ENCODE results near the gene PPT1. TPM values are rescaled to one million over a fixed set of nuclear protein-coding genes. Genes with fewer than 3 reads are reported as not detected.

PPT1 gene
- total and polyA plus RNA-seq, 2 of the 13 experiments (the other 11 are each of a cell fraction or from before 2014, with no cell fraction given): 129 TPM

DNA sequence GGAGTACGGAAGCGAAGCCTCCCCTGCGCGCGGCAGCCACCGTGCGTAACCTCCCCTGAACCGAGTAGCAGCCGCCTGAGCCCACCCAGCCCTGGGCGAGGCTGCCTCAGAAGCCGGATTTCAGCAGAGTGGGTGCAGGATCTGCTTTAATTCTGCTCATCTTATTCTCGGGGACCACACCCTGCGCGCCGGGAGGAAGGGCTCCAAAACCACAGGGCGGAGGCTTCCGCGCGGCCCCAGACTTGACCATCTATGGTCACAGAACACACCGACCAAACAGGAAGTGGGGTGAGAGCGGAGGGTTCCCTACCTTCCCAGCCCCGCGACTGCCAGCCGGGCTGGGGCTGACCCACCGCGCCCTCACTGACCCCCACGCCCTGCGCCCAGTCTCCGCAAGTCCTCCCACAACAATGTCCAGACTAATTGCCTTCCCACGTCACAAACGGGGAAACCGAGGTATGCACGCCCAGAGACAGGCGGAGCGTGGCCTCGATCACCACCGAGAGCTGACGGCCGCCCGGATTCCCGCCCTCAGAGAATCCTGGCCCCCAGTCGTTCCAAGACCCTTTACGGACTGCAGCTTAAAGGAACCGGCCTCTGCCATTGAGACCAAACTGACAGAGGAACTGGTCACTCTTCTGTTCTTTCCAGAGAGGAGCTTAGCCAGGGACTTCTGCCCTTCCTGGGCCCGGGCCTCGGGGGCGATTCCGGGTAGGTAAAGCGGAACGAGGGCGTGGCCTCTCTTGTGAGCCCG lies 57.1 kb downstream of the PPT1 start (continued):
- TF ChIP-seq, protein P1, sequence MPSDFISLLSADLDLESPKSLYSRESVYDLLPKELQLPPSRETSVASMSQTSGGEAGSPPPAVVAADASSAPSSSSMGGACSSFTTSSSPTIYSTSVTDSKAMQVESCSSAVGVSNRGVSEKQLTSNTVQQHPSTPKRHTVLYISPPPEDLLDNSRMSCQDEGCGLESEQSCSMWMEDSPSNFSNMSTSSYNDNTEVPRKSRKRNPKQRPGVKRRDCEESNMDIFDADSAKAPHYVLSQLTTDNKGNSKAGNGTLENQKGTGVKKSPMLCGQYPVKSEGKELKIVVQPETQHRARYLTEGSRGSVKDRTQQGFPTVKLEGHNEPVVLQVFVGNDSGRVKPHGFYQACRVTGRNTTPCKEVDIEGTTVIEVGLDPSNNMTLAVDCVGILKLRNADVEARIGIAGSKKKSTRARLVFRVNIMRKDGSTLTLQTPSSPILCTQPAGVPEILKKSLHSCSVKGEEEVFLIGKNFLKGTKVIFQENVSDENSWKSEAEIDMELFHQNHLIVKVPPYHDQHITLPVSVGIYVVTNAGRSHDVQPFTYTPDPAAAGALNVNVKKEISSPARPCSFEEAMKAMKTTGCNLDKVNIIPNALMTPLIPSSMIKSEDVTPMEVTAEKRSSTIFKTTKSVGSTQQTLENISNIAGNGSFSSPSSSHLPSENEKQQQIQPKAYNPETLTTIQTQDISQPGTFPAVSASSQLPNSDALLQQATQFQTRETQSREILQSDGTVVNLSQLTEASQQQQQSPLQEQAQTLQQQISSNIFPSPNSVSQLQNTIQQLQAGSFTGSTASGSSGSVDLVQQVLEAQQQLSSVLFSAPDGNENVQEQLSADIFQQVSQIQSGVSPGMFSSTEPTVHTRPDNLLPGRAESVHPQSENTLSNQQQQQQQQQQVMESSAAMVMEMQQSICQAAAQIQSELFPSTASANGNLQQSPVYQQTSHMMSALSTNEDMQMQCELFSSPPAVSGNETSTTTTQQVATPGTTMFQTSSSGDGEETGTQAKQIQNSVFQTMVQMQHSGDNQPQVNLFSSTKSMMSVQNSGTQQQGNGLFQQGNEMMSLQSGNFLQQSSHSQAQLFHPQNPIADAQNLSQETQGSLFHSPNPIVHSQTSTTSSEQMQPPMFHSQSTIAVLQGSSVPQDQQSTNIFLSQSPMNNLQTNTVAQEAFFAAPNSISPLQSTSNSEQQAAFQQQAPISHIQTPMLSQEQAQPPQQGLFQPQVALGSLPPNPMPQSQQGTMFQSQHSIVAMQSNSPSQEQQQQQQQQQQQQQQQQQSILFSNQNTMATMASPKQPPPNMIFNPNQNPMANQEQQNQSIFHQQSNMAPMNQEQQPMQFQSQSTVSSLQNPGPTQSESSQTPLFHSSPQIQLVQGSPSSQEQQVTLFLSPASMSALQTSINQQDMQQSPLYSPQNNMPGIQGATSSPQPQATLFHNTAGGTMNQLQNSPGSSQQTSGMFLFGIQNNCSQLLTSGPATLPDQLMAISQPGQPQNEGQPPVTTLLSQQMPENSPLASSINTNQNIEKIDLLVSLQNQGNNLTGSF (CRISPR knock-in tag; IDR thresholded peaks at IDR 0.05): 0 out of 2 replicates have a peak, but pooled peaks have one; percentile 72
- TF ChIP-seq, protein P2, sequence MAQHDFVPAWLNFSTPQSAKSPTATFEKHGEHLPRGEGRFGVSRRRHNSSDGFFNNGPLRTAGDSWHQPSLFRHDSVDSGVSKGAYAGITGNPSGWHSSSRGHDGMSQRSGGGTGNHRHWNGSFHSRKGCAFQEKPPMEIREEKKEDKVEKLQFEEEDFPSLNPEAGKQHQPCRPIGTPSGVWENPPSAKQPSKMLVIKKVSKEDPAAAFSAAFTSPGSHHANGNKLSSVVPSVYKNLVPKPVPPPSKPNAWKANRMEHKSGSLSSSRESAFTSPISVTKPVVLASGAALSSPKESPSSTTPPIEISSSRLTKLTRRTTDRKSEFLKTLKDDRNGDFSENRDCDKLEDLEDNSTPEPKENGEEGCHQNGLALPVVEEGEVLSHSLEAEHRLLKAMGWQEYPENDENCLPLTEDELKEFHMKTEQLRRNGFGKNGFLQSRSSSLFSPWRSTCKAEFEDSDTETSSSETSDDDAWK (CRISPR knock-in tag; IDR thresholded peaks at IDR 0.05): no peak
- TF ChIP-seq CBFB (CRISPR knock-in tag; IDR thresholded peaks at IDR 0.05) (no peak), MZF1 (CRISPR knock-in tag; IDR thresholded peaks at IDR 0.05; ENCODE audit: borderline replicate concordance) (no peak), ZNF431 (CRISPR knock-in tag; IDR thresholded peaks at IDR 0.05; ENCODE audit: borderline replicate concordance, low read depth) (no peak), HIVEP1 (CRISPR knock-in tag; IDR thresholded peaks at IDR 0.05) (peak; percentile 54), HOXA9 (CRISPR knock-in tag; IDR thresholded peaks at IDR 0.05; ENCODE audit: borderline replicate concordance) (no peak; the same call in 1 of the 2 replicates), SIX1 (CRISPR knock-in tag; IDR thresholded peaks at IDR 0.05; ENCODE audit: borderline replicate concordance) (no peak), KDM2A (CRISPR knock-in tag; IDR thresholded peaks at IDR 0.05; ENCODE audit: borderline replicate concordance, low read depth) (peak; percentile 47), SCMH1 (CRISPR knock-in tag; IDR thresholded peaks at IDR 0.05; ENCODE audit: borderline replicate concordance) (no peak), ZNF264 (CRISPR knock-in tag; IDR thresholded peaks at IDR 0.05) (no peak; the same call in 1 of the 2 replicates), ZNF788 (CRISPR knock-in tag; IDR thresholded peaks at IDR 0.05; ENCODE audit: borderline replicate concordance) (no peak), ZNF136 (CRISPR knock-in tag; IDR thresholded peaks at IDR 0.05; ENCODE audit: low read depth) (no peak), ZNF382 (CRISPR knock-in tag; IDR thresholded peaks at IDR 0.05; ENCODE audit: borderline replicate concordance) (no peak), KLF11 (CRISPR knock-in tag; IDR thresholded peaks at IDR 0.05) (peak; percentile 35; the same call in 1 of the 2 replicates), ZNF816 (CRISPR knock-in tag; IDR thresholded peaks at IDR 0.05; ENCODE audit: borderline replicate concordance) (peak; percentile 94), NFE2 (CRISPR knock-in tag; IDR thresholded peaks at IDR 0.05) (no peak)
- TF ChIP-seq, protein P3, sequence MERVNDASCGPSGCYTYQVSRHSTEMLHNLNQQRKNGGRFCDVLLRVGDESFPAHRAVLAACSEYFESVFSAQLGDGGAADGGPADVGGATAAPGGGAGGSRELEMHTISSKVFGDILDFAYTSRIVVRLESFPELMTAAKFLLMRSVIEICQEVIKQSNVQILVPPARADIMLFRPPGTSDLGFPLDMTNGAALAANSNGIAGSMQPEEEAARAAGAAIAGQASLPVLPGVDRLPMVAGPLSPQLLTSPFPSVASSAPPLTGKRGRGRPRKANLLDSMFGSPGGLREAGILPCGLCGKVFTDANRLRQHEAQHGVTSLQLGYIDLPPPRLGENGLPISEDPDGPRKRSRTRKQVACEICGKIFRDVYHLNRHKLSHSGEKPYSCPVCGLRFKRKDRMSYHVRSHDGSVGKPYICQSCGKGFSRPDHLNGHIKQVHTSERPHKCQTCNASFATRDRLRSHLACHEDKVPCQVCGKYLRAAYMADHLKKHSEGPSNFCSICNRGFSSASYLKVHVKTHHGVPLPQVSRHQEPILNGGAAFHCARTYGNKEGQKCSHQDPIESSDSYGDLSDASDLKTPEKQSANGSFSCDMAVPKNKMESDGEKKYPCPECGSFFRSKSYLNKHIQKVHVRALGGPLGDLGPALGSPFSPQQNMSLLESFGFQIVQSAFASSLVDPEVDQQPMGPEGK (CRISPR knock-in tag; IDR thresholded peaks at IDR 0.05): no peak
- TF ChIP-seq, protein P4, sequence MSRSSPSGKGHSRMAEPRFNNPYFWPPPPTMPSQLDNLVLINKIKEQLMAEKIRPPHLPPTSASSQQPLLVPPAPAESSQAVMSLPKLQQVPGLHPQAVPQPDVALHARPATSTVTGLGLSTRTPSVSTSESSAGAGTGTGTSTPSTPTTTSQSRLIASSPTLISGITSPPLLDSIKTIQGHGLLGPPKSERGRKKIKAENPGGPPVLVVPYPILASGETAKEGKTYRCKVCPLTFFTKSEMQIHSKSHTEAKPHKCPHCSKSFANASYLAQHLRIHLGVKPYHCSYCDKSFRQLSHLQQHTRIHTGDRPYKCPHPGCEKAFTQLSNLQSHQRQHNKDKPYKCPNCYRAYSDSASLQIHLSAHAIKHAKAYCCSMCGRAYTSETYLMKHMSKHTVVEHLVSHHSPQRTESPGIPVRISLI (CRISPR knock-in tag; IDR thresholded peaks at IDR 0.05; ENCODE audit: borderline replicate concordance): no peak; the same call in 1 of the 2 replicates
